ENCODE measurements around the gene CKB.

The CKB gene

DNA sequence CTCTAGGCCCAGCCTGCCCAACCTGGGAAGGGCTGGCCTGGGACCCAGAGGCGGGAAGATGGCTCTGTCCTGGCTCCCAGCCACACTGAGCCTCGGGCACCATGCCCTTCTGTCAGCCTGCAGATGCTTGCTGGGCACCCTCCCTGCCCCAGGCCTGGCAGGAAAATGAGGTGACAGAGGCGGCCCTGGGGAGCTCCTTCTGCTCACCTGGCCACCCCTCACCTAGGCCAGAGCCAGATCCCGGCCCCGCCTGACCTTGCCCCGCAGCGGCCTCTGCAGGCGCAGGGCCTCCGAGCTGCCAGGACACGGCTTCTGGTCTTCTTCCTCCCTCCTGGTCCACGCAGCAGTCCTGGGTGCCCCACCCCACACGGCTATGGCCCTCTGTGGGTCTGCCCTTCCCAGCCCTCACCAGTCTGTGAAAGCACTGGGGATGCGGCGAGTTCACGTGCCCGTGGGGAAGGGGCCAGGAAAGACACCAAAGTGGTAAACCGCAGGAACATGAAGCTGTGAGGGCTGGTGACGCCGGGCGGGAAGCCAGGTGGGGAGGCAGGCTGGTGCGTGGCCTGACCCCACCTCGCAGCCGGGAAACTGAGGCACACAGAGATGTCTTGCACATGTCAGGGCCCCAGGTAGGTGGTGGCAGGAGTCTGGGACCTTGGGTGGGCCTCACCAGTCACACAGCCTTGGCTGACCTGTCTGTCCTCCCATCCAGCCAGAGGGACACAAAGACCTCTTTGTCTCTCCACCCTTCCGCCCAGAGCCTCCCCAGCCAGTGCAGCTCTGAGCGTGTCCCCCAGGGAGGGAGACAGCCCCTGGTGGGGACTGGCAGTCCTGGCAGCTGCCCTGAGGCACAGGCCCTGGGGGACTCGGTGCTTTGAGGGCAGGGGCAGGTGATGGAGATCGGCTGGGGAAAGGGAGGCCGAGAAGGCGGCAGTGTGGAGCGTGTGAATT is 27.0 kb upstream of the CKB start:
- DNase-seq (ENCODE audit: low read depth in 2 of 2): no peak

DNA sequence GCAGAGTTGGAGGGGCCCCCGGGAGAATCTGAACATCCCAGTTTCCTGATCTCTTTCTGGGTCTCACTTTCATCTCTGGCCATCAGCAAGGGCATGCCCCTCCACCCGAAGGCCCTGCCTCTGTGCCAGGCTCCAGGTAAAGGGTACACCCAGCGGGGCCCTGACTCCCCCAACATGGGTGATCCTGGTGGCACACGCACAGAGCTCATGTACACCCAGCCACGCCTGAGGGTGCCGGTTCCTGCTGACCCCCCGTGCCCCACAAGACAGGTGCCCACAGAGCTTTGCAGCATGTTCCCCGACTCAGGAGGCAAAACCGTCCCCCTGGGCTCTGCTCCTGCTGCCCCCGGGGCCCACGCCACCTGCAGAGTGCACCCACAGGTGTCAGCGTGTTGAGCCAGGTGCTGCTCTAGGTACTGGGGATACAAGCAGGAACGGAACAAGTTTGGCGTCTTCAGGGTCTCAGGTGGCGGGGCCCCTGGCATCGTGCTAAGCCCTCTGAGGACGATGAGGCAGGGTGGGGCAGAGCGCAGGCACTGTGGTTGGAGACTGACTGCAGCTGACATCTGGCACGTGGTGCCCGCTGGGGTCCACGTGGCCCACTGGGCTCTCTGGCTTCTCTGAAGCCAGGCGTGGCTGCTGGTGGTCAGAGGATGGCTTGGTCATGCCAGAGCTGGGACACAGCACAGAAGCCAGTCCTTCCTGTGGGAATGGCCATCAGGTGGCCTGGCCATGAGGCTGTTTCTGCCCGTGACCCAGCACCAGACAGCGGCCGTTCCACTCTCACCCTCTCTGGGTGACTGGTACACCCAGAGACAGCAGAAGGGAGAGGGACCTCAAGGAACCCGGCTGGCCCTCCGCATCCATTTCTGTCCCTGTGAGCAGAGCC is 26.1 kb upstream of the CKB start:
- DNase-seq (ENCODE audit: low read depth in 2 of 2): no peak

DNA sequence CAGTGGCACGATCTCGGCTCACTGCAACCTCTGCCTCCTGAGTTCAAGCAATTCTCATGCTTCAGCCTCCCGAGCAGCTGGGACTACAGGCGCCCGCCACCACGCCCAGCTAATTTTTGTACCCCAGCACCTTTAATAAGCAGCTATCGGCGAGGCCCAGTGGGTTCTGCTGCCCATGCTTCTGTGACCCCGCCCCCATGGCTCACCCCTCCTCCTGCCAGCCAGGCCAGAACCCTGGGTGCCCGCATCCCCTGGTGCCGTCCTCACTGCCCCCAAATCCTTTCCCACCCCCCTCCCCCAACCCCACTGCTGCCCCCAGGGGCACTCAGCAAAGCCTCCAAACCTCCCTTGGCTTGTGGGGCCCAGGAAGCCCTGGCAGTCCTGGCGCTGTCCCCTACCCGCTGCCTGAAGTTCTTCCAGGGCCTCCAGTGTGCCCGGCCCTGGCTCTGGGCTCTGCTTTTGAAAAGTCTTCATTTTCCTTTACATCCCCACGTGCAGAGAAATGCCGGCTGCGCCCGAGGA is 25.4 kb upstream of the CKB start:
- DNase-seq (ENCODE audit: low read depth in 2 of 2): no peak

DNA sequence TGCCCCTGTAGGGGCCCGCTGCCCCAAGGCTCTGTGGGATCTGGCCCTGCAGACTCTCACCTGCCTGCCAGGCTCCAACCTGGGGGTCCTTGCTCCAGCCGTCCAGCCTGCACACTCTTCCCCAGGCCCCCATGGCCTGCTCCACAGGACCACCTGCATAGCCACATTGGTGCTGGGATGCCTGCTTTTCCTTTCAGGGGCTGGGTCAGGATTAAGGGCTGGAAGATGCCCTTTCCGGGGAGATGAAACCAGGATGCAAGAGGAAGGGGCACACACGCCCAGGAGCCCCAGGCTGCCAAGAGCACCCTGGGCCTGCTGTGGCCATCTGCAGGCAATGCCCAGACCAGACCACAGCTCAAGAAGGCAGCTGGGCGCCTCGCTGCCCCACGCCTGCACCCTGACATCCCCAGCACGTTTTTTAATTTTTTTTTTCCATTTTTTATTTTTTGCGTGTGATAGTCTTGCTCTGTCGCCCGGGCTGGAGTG is 24.9 kb upstream of the CKB start:
- no peak for DNase-seq (ENCODE audit: low read depth in 2 of 2)

DNA sequence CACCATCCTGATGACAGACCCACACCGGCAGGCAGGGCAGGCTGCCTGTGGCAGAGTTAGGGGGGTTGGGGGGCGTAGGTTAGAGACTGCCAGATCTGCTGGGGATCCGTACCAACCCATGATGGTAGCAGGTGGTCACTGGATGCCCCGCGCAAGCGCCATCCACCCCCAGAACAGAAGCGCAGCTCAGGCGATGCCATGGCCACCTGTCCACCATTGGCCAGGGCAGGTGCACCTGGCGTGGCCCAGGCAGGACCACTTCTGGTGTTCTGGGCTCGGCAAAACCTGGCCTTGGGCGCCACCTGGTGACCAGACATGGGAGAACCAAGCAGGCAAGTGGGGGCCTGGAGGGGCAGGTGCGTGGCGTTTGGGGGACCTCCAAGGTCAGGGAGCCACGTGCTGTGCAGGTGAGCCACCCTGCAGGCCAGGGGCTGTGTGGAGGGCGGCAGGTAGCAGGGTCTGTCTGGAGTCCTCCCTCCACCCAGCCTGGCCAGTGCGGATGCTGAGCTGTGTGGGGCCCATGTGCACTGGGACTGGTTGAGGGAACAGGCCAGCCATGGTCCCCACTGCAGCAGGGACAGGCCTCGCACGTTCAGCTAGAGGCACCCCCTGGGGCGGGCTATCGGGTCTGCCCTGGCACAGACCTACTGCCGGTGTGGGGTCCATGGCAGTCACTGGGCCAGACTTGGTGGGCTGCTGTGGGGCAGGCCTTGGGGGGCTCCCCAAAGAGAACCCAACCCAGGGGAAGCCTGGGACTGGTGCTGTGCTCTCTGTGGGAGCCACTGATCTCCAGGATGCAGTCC is 24.2 kb upstream of the CKB start:
- DNase-seq (ENCODE audit: low read depth in 2 of 2): peak; percentile 48 to 50

DNA sequence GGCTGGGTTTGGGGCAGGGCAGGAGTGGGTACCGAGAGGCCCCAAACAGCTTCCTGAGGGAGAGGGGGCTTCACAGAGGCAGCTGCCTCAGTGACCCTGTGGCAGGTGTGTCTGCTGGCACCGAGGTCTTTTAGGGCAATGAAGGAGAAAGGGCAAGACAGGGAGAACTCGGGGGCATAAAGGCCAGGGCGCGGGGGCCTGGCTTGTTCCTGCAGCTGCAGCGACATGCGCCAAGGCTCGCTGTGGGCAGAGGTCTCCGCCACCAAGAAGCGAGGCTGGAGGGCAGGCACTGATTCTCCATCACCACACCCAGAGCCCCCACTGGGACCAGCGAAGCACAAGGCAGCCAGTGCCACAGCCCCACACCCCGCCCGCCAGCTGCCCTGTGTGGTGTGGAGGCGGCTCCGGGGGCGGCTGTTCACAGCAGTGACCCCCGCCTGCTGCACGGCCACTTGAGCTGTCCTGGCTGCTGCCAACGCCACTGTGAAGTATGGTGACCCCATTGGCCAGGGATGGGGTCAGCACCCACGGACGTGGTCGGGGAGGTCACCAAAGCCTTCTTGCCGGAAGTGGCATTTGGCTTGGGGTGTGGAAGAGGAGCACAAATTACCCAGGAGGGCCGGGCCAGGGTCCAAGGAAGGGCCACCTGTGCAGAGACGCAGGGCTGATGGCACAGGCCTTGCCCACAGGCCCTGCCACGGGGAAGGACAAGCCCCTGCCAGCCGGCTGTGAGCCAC is 23.5 kb upstream of the CKB start:
- DNase-seq (ENCODE audit: low read depth in 2 of 2): no peak

DNA sequence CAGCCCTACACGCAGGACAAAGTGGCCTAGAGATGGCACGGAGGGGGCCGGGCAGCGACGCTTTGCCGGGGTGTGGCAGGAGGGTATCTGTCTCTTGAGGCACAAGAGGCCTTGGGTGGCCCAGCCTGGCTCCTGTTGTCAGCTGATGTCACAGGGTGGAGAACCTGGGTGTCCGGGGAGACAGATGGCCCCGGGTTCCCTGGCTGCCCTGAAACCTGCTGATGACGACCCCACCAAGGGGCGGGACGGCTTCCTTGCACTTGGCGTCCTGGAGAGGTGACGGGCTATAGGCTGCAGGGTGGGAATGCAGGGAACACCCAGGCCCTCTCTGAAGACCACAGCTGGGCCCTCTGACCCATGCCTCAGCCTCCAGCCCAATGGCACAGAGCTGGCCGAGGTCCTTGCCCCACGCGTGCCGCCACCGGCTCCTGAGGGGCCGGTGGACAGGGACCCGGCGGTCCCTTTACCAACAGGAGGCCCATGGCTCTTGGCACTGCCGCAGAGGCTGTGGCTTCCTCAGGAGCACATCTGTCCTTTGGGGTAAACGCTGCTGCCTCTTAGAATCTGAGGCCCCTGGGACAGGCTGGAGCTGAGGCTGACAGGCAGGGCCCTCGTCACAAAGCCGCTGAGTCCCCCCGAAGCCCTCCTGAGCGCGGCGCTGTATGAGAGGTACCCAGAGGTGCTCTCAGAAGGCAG is 22.7 kb upstream of the CKB start:
- no peak for DNase-seq (ENCODE audit: low read depth in 2 of 2)

DNA sequence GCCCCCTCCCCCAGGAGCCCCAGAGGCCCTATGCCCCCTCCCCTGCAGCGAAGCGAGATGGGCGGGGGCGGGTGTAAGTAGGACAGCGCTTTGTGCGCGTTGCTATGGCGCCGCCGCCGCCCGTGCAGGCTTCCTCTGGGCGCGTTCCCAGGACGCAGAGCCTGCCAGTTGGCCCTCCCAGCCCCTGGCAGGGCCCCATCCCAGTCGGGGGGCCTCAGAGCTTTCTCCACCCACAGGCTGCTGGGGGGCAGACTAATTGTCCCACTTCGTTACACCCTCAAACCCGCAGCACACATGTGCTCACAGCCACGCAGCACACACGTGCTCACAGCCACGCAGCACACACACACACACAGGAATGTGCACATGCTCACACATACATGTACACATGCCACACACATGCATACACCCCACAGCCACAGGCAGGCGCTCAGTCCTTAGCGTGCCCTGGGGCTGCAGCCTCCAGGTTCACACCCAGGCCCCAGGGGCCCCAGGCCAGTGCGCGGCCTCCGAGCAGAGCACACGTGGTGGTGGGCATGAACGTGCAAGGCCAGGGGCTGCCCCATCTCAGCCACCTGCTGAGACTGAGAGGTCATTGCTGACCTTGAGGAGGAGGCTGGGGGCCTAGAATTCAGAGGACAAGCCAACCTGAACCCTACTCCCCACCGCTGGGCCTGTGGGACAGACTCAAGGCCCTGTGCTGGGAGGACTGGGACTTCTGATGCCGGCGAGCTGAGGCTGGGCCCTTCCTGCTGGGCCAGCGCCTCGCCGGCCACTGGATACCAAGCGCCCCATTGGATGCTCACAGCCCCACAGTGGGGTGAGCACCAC is 22.0 kb upstream of the CKB start:
- no peak for DNase-seq (ENCODE audit: low read depth in 2 of 2)

DNA sequence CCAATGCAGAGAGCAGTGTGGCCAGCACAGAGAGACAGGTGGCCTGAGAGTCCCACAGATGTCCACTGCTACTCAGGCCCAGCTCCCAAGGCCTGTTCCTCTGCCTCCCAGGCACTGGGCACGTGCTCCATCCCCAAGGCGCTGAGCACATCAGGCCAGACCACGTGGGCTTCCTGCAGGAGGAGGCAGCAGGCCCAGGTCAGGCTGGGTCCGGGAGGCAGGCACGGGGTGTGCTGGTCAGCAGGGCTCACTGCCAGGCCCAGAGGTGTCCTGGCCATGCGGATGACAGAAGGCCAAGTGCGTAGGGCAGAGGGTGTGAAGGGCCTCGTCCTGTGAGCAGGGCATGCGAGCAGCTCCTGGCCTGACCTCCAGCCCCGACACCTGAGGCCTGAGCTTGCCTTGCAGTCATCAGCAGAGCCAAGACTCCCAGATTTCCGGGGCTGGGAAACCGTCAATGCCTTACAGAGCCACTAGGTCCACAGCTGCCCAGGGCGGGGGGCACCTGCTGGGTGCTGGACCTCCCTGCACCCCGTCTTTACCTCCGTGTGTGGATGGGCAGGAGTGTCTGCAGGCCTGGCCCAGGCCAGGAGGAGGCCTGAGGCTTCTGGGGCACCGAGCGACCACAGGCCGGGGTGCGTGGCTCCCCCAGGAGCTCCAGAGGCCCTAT is 21.2 kb upstream of the CKB start:
- no peak for DNase-seq (ENCODE audit: low read depth in 2 of 2)

DNA sequence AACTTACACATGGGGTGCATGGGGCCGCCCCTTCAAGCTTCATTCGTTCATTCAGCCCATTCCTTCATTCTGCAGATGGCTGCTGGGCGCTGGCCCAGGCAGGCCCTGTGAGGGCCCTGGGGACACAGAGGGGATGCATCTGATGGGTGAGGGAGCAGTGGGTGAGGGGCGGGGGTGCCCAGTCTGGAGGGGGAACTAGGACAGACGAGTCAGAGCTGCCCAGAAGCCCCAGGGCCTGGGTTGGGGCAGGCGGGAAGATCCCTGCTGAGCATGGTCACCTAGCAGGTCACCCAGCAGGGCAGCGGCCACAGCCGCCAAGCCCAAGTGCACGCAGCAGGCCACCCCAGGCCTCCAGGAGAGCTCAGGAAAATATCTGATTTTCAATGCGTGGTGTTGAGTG is 20.5 kb upstream of the CKB start:
- DNase-seq (ENCODE audit: low read depth in 2 of 2): no peak

DNA sequence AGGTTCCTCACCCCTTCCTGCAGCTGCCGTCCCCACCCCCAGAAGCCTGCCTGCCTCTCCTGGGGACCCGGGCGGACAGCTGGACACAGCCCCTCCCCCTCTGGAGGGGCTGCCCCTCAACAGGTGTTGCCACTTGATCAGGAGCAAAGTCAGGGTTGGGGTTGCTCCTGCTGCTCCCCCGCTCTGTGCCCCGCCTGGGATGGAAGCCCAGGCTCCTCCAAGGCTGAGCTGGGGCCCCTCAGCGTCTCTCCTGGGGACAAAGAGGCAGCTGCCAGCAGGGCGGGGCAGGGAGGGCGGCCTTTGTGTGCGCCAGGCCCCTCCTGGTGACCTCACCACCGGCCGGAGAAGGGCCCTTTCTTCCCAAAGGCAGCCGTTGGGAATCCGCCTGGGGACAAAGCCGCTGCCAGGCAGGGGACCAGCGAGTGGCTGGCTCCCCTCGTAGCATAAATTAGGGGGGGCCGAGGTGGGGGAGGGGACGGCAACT is 20.0 kb upstream of the CKB start:
- no peak for DNase-seq (ENCODE audit: low read depth in 2 of 2)

DNA sequence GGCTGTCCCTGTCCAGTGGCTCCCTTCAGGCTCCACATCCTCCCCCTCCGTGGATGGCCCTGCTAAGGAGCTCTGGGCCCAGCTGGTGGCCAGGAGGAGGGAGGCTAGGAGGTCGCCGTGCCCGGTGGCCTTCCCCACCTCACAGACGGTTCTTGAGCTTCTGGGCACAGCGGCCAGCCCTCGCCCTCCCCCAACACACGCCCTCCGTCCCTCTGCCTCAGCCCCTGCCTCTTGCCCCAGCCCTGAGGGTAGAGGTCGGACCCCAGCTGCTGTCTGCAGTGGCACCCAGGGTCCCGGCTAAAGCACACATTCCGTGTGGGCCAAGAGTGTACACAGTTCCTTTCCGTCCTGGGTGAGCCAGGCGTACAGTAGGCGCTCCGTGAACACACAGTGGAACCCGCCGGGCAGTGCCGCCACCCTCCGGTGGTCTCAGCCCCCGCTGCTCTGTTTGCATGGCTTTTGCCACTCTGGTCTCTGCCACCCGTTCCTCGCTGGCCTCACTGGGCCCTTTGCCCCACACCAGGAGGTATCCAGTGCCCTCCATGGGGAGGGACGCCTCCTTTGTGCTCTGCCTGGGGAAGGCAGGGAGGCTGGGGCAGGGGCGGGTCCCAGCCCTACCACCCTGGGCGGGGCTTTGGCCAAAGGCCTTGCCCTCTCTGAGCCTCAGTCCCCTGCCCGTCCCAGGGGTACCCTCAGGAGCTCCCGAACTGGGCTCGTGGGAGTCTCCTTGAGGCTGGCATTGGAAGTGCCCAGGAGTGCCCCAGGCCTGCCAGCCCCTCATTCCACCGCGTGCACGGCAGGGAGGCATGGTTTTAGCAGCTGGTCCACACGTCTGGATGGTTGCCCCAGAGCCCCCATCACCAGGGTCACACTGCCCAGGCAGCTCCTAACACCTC is 19.3 kb upstream of the CKB start:
- DNase-seq (ENCODE audit: low read depth in 2 of 2): no peak

DNA sequence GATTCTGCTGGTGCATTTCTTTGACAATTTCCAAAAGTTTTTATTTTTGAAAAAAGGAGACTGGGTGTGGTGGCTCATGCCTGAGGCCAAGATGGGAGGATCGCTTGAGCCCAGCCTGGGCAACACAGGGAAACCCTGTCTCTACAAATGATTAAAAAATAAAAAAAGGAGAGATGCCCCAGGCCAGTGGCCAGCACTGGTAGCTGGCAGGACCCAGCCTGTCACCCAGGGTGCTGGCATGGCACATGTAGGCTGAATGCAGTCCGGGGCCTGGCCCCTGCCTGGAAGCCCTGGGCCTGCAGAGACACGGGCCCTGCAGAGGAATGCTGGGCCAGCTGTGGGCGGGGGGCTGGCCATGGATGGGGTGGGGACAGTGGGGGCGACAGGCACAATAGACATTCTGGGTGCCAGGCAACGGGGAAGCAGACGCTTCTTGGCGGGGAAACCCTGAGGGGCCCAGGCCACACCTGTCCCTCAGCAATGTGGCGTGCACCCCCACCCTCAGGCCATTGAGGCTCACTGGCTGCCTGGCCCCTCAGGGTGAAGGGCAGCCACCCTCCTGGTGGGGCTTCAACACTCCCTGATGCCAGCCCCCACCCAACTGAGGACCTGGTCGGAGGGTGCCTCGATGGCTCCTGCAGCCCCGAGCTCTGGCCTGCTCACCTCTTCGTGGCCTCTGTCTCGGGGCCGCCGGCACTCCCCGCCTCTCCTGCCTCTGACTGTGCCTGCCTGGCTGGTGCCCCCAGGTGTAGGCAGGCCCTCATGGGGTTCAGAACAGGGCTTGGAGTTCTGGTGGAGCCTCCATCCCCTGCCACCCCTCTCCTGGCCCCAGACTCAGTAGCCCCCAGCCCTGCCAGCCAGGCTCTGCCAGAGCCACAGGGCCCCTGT is 18.4 kb upstream of the CKB start:
- DNase-seq (ENCODE audit: low read depth in 2 of 2): no peak

DNA sequence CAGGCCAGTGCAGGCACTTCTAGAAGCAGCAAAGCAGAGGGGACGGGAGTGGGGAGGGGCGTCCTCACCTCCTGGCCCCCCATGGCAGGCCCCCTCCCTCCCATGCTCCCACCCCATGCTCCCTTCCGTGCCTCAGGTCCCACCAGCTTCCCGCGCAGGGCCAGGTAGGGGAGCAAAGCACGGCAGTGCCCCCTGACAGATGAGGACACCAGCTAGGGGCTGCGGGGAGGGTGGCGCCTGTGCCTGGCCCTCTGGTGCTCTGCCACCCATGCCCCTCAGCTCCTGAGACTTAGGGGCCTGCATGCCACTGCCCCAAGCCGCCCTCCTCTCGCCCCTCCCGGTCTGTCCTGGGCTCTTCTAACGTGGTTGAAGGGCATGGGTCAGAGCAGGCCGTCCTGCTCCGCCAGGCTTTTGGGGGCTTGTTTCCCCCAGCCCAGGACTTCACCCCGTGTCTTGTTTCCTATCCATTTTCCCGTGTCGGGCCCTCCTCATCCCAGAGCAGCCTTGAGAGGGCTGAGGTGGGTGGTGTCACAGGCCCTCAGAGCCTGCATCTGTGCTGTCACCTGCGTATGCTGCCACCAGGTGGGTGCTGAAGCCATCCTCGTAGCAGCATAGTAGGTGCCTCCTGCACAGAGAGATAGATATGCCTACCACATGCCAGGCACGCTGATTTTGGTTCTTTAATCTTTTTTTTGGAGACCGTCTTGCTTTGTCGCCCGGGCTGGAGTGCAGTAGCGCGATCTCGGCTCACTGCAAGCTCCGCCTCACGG is 16.6 kb upstream of the CKB start:
- DNase-seq (ENCODE audit: low read depth in 2 of 2): no peak

DNA sequence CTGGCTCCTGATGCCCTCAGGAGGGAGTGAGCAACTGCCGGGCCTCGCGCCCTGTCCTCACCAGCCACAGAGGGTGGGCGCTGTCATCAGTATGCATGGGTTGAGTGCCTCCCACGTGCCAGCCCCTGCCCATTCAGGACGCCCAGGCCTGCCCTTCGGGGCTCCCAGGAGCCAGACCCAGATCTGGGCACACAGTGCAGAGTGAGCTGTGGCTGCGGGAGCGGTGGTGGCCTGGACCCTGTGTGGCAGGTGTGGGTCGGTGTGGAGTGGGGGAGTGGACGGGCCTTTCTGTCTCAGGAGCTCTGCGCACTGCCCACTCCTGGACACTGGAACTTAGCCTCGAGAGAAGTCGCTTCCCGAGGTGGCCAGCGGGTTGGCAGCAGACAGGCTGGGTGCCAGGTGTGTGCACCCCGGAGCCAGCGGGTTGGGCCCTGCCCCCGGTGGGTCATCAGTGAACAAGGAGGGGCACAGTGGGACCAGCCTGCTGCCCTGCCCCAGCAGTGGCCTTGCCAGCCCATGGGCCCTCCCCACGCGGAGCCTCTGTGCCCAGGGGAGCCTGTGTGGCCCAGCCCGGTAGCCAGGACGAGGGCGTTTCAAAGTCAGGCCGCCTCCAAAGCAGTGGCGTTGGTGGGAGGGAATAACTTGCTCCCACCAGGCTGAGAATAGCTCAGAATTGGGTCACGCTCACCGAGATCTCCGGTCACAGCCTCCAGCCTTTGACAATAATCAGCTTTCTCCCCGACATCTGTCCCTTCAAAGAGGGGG is 15.8 kb upstream of the CKB start:
- DNase-seq (ENCODE audit: low read depth in 2 of 2): no peak

Measured in stimulated activated CD8-positive, alpha-beta memory T cell treated with anti-CD3 and anti-CD28 coated beads, Interleukin-15, amount 100 ng/mL, for 48 hours (primary cell).